GM12874 (cell line): ENCODE measurements around the gene ADAMTS12.

Source experiments
- TF ChIP-seq, protein P1 (sequence below): IDR thresholded peaks from 2 replicates; pipeline ENCODE4 v1.5.1; 2011; ENCODE audit warnings: low read depth, mild to moderate bottlenecking, control low read depth, low read length, moderate library complexity; ENCODE audit not compliant: insufficient read depth

ADAMTS12 gene

DNA sequence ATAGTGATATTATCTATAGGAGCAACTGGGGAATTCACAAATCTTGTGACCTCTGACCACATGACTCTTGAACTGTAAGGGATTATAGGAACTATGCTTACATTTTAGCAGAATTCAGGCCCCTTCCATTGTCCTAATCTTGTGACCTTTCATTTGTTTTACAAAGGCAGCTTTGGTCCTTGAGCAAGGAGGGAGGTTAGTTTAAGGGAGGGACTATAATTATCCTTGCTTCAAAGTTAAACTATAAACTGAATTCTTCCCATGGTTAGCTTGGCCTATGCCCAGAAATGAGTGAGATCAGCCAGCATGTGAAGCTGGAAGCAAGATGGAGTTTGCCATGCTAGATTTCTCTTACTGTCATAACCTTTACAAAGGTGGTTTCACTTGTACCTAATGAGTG is 399.8 kb downstream of the ADAMTS12 start:
- TF ChIP-seq, protein P1, sequence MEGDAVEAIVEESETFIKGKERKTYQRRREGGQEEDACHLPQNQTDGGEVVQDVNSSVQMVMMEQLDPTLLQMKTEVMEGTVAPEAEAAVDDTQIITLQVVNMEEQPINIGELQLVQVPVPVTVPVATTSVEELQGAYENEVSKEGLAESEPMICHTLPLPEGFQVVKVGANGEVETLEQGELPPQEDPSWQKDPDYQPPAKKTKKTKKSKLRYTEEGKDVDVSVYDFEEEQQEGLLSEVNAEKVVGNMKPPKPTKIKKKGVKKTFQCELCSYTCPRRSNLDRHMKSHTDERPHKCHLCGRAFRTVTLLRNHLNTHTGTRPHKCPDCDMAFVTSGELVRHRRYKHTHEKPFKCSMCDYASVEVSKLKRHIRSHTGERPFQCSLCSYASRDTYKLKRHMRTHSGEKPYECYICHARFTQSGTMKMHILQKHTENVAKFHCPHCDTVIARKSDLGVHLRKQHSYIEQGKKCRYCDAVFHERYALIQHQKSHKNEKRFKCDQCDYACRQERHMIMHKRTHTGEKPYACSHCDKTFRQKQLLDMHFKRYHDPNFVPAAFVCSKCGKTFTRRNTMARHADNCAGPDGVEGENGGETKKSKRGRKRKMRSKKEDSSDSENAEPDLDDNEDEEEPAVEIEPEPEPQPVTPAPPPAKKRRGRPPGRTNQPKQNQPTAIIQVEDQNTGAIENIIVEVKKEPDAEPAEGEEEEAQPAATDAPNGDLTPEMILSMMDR = no peak

DNA sequence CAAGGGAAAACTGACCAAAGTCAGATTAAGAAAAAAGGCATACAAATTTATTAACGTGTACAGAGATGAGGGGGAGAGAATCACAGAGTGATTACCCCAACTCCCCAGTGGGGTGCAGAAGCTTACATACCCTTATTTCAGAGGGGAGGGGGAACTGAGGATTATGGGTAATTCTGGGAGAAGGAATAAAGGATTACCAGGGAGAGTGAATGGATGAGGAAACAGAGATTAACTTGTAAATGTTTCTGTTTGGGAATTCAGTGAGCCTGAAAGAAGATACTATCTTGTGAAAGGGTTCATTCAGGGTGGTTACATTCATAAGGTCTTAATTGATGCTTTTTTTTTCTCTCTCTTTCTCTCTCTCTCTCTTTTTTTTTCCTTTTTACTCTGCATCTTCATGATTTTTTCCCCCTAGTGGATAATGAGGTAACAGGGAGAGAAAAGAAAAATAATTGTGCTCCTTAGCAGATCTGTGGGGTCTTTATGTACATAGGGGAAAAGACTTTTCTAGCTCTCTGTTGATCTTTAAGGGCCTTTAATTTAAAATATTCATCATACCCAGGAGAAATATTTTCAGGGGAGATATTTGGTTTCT is 401.6 kb downstream of the ADAMTS12 start:
- TF ChIP-seq, protein P1 = no peak

DNA sequence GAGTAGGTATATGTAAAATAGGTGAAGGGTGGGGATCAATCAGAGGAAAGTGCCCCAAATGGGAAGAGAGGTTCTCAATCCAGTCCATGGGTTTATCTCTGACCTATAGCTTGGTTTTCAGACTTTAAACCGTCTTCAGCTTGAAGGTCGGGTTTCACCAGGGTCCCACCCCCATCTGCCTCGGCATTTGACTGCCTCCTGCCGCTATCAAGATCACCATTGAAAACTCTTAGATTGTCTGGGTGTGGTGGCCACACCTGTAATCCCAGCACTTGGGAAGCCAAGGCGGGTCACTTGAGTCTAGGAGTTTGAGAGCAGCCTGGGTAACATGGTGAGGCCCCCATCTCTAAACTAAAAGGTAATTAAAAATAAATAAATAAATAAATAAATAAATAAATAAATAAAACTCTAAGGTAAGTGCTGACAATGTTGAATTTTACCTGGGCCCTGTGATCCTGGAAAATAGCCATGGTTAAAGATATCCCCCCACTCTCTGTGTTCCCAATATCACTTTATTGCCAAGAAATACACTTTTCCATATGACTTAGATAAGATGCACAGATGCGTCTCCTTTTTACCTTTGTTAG is 402.2 kb downstream of the ADAMTS12 start:
- TF ChIP-seq, protein P1 = no peak

DNA sequence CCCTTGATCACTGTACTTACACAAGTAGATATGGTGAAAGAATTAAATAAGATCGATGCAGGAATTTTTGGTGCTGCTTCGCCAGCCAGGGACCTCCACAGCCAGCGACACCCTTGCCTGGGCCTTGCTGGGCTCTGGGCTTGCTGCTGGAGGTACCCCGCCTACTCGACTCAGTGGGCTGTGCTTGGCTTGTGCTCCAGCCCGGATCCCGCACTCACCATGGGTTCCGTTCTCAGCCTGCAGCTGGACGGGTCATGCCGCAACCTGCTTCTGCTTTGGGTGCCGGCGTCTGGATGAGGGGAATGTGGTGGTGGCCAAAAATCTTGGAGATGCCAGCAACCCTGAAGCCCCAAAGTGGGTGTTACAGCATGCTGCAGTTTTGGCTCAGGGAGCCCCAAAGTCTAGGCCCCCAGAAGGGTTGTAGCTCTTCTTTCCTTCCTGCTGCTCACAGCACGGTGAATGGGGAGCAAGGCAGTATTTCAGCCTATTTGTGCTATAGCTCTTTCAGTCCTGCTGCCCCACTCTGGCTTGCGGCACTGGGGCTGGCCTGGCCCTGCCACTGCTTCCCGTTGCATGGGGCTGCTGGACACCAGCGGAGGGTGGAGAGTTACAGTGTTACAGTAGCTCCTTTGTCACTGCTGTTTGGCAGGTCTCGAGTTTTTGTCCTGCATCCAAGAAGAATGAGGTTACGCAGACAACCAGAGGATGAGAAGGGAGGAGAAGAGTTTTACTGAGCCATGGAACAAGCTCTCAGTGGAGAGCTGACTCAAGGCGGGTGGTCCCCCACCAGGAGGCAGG is 403.0 kb downstream of the ADAMTS12 start:
- TF ChIP-seq, protein P1 = no peak

DNA sequence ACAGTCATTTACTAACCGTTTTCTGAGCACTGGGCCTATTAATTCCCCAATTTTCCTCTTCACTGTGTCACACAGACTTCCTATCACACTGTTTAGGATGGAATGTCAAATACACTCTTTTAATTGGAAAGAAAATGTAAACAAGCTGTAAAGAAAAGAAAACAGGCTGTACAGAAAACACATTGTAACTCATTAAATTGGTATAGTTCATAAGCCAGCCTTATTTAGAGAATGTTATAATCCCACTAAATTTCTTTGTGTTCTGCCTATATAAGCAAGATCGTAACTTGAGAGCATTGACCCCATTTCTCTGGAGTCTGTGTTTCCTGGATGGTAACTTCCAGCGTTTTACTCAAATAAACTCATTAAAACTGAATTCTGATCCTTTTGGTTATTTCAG is 404.6 kb downstream of the ADAMTS12 start:
- TF ChIP-seq, protein P1 = no peak

DNA sequence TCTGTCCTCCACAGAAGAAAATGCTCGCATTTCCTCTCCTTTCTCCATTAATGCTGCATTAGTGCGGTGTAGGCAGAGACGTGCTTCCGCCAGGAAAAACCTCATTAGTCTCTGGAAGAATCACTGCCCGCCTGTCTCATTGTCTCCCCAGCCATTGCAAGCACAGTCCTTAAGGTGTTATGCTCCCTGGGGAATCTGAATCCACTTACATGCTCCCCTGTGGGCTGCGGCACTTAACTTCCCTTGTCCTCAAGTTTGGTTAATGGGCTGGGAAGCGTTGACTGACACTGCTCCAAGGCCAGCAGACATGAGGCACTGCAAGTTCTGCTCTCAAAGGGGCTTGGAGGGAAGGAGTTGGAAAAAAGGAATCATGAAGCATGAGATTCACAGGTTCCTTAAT is 409.5 kb downstream of the ADAMTS12 start:
- TF ChIP-seq, protein P1 = no peak

DNA sequence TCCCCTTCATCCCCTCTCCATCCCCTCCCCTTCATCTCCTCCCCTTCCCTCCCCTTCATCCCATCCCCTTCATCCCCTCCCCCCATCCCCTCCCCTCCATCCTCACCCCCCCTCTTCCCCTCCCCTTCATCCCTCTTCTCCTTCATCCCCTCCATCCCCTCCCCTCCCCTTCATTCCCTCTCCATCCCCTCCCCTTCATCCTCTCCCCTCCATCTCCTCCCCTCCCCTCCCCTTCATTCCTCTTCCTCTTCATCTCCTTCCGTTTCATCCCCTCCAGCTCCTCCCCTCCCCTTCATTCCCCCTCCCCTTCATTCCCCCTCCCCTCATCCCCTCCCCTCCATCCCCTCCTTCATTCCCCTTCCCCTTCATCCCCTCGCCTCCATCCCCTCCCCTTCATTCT is 410.9 kb downstream of the ADAMTS12 start:
- TF ChIP-seq, protein P1 = no peak
